ENCODE measurements around the gene LHX3. TPM values are rescaled to one million over a fixed set of nuclear protein-coding genes. Genes with fewer than 3 reads are reported as not detected.

Gene LHX3
- total RNA-seq, 1 donor from 2014 or later, result not detected

GRCh38 chr9:136242918-136243525 is 38.1 kb upstream of the LHX3 start:
- H3K27me3 ChIP-seq (ENCODE audit: control insufficient read depth, insufficient read depth, low read length), result peaks cover 2% of the 10 kb centered on the region
- DNase-seq (ENCODE audit: low read depth), result no peak
- TF ChIP-seq CTCF (IDR thresholded peaks at IDR 0.05; ENCODE audit: insufficient read depth, low read length, severe bottlenecking), result no peak

GRCh38 chr9:136242248-136242647 is 37.3 kb upstream of the LHX3 start:
- Histone ChIP-seq H3K27me3 (ENCODE audit: control insufficient read depth, insufficient read depth, low read length) (peaks cover 2% of the 10 kb centered on the region), H3K36me3 (ENCODE audit: control insufficient read depth, insufficient read depth, low read length) (peaks cover 4% of the 10 kb centered on the region), H3K4me3 (ENCODE audit: low read depth, low read length) (no peak overlapping the region)
- TF ChIP-seq CTCF (IDR thresholded peaks at IDR 0.05; ENCODE audit: insufficient read depth, low read length, severe bottlenecking), result no peak
- no peak for DNase-seq (ENCODE audit: low read depth)
- no peak for FAIRE-seq

More at GRCh38 chr9:136242918-136243525, 38.1 kb upstream of the LHX3 start:
- FAIRE-seq, result no peak
- no peak overlapping the region for H3K4me3 ChIP-seq (ENCODE audit: low read depth, low read length)
- H3K36me3 ChIP-seq (ENCODE audit: control insufficient read depth, insufficient read depth, low read length), result peaks cover 4% of the 10 kb centered on the region

- DNase-seq (ENCODE audit: low read depth), result no peak
- no peak for FAIRE-seq
These were observed 36.6 kb upstream of the LHX3 start for GRCh38 chr9:136241542-136241941.

GRCh38 chr9:136240941-136241340 is 36.0 kb upstream of the LHX3 start:
- DNase-seq (ENCODE audit: low read depth) (no peak), FAIRE-seq (no peak)

More at GRCh38 chr9:136241542-136241941, 36.6 kb upstream of the LHX3 start:
- peaks cover under 1% of the 10 kb centered on the region for H3K27me3 ChIP-seq (ENCODE audit: control insufficient read depth, insufficient read depth, low read length)
- H3K4me3 ChIP-seq (ENCODE audit: low read depth, low read length), result no peak overlapping the region
- H3K36me3 ChIP-seq (ENCODE audit: control insufficient read depth, insufficient read depth, low read length), result peaks cover 4% of the 10 kb centered on the region
- TF ChIP-seq CTCF (IDR thresholded peaks at IDR 0.05; ENCODE audit: insufficient read depth, low read length, severe bottlenecking), result no peak

GRCh38 chr9:136239983-136240330 is 35.0 kb upstream of the LHX3 start:
- Histone ChIP-seq H3K4me3 (ENCODE audit: low read depth, low read length) (no peak overlapping the region), H3K36me3 (ENCODE audit: control insufficient read depth, insufficient read depth, low read length) (peaks cover 10% of the 10 kb centered on the region), H3K27me3 (ENCODE audit: control insufficient read depth, insufficient read depth, low read length) (no peaks in the 10 kb centered on the region)
- TF ChIP-seq CTCF (IDR thresholded peaks at IDR 0.05; ENCODE audit: insufficient read depth, low read length, severe bottlenecking), result no peak
- FAIRE-seq (no peak), DNase-seq (ENCODE audit: low read depth) (no peak)

More at GRCh38 chr9:136240941-136241340, 36.0 kb upstream of the LHX3 start:
- no peaks in the 10 kb centered on the region for H3K27me3 ChIP-seq (ENCODE audit: control insufficient read depth, insufficient read depth, low read length)
- H3K36me3 ChIP-seq (ENCODE audit: control insufficient read depth, insufficient read depth, low read length), result peaks cover 4% of the 10 kb centered on the region
- no peak for TF ChIP-seq CTCF (IDR thresholded peaks at IDR 0.05; ENCODE audit: insufficient read depth, low read length, severe bottlenecking)
- H3K4me3 ChIP-seq (ENCODE audit: low read depth, low read length), result no peak overlapping the region
